NCI-H510A treated with DMSO at 0.1 percent for 48 hours (cell line): ENCODE data around the gene RNF146.
A peak's percentile ranks its signal among the peaks of the same experiment; 100 is the strongest.
"Not testable (repeated sequence)": the region's sequence is repeated elsewhere in the genome, so short reads cannot be mapped to it uniquely, and the experiment has no call there.

ENCODE experiments used
- DNase-seq: peaks from one replicate; lab custom pipeline; 2025; lab: John Stamatoyannopoulos, UW

Gene RNF146

DNA sequence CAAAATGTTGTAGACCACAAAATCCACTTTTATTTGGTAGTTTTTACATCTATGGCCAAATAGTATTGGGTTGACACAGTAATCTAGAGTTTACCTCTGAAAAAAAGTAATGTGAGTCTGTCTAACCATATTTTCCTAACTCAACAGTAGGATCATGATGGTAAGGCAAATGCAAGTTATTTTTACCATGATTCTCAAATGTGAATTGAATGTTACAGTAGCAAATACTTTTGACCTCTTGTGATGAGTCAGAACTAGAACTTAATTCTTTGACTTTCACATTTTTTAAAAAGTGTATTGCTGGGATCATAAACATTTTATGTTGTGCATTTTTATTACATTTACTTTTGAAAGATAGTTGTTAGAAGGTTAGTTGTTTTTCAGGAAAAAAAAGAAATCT, 22.0 kb downstream of the RNF146 start:
- no peak for DNase-seq

DNA sequence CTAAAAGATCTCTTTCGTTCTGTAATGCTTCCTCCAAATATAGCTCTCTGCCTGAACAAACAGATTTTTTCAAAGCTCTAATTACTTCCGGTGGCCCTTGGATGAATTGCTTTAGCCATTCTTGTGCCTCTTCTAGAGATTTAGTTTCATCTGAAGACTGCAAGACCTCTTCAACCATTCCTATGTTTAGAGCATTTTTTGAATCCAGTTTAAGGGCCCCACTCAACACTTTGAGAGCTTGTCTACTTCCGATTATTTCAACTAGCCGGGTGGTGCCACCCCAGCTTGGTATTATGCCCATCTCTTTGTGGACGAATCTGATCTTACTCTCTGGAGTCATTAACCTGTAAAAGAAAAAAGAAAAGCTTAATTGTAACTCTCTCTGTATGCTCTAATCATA, 23.3 kb downstream of the RNF146 start:
- peak; percentile 3 for DNase-seq

DNA sequence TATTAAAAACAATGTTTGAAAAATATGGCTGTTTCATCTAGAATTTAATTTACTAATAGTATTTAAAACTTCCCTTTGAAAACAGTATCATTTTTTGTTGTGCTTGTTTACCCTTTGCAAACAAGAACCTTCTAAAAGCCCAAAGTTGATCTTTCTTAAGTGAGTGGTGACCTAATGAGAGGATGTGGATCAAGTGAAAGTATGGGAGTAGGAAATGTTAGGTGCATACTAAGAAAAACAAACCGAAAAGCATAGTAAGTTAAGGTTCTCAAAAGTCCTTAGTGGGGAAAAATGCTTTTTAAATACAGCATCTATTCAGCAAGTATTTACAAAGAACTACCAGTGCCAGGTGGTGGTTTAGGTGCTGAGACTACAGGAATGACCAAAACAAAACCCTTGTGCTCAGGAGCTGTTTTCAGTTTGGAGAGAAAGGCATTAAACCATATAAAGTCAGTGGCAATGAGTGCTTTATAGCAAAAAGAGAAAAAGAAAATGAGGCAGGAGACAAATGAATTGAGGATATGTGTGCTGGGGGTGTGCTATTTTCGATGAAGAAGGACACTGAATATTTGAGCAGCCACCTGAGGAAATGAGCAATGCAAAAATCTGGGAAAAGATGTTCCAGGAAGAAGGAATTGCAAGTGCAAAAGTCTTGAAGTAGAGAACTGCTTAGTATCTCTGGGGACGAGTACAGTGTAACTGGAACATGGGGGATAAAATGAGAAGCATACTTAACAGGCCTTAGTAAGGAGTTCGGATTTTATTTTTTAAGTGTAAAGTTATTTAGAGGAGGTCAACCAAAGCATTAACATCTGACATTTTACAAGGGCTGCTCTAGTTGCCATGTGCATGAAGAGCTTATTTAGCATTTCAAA, 24.0 kb downstream of the RNF146 start:
- no peak for DNase-seq

DNA sequence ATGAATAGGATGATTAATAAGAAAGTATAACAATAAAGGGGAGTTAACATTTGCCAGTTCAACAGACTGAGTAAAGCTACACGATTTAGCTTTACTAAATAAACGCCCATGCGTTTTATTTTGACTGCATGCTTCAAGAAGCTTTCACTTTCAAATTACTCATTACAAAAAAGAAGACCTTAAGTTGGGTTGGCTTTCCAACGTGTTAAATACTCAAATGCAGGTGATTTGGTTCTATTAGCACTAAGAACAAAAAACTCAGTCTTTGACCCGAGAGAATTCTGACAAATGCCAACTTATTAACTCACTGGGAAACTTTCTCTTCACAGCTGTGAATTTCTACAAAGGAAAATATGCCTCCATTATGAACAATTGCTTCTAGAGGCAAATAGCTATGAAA, 24.8 kb downstream of the RNF146 start:
- no peak for DNase-seq

DNA sequence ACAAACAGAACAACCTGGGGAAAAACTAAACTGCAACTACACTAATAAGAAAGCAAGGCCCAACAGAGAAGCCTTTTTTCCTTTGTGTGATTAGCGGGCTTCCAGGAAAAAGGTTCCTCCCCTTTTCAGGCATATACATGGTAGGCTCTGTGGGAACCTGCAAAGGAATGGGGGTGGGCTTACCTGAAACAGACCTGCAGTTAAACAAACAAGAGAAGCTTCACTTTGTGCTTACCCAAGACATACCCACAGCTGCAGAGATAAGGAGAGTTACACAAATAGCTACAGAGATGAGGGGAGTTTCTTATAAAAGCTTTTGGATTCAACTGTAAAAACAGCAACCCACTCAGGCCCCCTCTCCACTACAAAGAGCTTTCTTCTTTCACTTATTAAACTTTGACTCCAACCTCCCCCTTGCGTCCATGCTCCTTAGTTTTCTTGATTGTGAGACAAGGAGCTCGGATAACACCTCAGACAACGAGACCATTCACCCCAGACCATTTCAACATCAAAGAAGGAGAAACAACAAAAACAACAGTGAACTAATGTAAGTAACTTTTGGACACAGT, 30.9 kb downstream of the RNF146 start:
- DNase-seq, result no peak

DNA sequence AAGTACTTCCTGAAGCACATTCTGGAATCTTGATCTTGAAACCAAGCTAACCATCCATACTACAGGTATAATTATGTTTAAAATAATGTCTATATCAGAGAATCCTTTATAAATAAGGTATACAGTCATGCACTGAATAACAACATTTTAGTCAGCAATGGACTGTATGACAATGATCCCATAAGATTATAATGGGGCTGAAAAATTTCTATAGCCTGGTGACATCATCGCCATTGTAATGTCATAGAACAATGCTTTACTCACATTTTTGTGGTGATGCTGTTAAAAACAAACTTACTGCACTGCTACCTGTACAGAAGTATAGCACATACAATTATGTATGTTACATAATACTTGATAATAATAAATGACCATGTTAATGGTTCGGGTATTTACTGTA, 31.8 kb downstream of the RNF146 start:
- no peak for DNase-seq

DNA sequence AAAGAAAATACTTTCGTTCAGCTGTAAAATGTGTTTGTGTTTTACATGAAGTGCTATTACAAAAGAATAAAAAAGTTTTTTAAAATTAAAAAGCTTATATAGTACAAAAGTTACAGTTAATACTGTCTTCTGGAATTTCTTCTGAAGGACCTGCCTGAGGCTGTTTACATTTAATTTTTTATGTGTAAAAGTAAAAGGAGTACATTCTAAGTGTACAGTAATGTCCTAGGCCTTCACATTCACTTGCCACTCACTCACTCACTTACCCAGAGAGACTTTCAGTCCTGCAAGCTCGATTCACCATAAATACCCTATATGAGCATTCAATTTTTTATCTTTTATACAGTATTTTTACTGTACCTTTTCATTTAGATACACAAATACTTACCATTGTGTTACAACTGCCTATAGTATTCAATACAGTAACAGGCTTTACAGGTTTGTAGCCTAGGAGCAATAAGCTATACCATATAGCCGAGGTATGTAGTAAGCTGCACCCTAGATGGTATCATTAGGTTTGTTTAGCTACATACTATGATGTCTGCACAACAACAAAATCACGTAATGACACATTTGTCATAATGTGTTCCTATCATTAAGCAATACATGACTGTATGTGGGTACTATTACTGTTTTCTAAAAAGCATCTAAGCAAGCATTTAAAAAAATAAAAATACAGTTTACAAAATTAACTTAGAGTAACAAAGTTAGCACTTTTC, 33.0 kb downstream of the RNF146 start:
- DNase-seq, result no peak

DNA sequence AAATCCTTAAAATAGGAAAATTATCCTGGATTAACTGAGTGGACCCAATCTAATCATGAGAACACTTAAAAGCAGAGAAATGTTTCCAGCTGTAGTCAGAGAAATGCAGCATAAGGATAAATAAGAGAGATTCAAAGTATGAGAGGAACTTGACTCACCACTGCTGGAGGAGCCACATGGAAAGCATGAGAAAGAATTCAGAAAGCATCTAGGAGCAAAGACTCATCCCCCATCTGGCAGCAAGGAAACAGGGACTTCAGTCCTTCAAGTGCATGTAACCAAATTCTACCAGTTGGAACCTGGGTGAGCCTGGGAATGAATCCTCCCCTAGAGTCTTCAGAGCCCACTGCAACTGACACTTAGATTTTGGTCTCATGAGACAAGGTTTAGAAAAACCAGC, 33.7 kb downstream of the RNF146 start:
- DNase-seq, result no peak

DNA sequence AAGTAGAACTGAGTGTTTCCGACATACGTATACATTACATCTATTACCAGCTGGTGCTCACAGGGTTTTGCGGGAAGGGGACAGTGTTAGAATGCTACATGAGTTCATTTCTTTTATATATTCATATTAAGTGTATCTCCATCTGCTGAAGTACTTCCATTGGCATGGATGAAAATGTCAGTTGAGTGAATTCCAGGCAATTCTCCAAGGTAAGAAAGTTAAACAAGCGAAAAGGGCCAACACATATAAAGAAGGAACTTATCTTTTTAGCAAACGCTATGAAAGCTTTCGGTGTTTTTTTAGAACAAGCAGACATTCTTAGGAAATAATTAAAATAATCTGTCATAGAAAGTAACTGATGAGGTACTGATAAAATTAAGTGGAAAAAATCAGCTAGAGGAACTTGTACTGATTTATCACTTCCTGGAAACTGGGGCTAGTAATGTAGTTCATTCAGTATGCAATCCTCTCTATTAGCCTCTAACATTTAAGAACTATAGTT, 34.6 kb downstream of the RNF146 start:
- no peak for DNase-seq

DNA sequence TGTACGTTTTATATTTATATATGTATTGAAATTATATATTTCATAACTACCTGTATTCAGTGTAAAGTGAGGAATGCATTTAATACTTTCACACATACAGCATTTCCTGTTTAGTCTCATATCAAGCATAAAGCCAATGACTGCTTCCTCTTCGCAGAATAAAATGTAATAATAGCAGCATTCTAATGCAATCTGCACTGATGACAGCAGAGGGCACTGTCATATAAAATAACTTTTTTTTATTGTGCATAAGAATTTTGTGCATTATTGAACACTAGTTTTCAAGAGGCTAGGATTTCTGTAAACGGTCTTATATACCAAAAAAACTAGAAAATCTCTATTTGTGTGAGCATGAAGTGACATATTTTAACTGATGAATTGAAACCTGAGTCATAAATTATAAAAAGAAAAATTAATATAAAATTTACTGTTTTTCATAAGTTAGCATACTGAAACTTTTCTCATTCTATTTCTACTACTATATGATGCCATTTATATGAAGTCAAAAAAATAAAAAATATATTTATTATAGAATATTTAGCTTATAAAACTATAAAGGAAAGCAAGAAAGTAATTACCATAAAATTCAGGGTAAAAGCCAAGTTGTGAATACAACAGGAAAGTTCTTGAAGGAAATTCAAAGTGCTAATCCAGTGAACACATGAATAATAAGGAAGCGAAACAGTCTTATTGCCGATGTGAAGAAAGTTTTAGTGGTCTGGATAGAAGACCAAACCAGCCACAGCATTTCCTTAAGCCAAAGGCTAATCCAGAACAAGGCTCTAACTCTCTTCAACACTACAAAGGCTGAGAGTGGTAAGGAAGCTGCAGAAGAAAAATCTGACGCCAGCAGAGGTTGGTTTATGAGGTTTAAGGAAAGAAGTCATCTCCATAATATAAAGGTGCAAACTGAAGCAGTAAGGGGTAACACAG, 36.3 kb downstream of the RNF146 start:
- peak; percentile 40 for DNase-seq

DNA sequence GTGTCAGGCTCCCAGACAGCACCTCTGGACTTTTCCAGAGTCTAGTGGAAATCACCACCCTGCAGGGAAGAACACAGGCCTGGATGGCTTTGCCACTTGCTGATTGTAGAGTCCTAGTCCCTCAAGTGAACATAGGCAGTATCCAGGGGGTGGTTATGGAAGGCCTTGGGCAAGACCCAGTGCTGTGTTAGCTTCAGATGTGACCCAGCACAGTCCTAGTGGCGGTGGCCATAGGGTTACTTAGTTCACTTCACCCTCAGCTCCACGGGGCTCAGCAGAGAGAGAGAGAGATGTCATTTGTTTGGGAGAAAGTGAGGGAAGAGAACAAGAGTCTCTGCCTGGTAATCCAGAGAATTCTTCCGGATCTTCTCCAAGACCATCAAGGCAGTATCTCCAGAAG, 37.3 kb downstream of the RNF146 start:
- DNase-seq, result no peak

DNA sequence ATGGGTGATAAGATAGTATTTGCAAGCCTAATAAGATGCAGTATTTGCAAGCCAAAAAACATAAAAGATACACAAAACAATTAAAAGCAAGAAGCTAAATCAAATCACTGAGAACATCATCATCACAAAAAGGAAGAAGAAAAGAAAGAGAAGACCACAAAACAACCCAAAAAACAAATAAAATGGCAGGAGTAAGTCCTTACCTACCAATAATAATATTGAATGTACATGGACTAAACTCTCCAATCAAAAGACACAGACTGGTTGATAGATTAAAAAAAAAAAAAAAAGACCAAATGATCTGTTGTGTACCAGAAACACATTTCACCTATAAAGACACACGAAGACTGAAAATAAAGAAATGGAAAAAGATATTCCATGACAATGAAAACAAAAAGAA, 39.1 kb downstream of the RNF146 start:
- DNase-seq, result no peak

DNA sequence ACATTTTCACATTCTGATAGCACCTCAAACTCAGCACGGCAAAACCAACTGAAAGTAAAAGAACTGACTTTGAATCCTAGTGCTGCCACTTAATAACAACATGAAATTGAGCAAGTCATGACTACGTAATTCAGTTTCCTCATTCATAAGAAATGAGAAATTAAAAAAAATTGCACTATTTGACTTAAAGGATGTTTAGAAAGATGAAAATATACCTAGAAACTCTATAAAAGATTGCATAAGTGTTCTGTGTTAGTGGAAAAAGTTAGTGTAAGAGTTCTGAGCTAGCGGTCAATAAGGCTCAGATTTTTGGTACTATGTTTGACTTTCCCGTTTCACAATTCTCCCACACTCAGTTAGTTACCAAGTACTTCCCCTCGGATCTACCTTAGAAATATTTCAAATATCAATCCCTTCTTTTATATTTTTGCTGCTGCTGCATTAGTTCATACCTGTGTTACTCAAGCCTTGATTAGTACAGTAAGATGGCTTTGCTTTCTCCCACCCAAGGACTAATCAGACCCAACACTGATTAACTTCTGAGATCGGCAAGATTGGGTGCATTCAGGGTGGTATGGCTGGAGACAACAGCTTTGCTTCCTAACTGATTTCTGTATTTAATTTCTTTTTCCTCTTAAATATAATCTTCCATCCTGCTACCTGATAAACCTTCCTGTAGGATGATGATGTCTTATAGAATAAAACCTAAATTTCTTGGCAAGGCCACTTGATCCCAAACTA, 50.9 kb downstream of the RNF146 start:
- DNase-seq, result no peak

DNA sequence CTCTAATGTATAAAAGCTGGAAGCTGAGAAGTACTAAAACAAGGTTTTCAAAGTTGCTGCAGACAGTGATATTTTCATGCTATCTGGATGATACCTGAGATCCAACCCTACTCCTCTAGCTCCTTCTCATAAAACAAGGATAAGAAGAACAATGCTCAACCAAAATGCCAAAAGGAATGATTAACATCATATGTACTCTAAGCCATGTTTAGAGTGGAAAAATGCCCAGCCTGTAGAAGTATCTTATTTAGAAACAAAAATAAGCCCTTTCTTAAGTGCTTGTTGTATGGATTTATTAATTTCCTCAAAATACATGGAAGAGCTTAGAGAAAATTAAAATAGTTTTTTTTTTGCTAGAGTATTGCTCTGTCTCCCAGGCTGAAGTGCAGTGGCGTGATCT, 53.0 kb downstream of the RNF146 start:
- no peak for DNase-seq

DNA sequence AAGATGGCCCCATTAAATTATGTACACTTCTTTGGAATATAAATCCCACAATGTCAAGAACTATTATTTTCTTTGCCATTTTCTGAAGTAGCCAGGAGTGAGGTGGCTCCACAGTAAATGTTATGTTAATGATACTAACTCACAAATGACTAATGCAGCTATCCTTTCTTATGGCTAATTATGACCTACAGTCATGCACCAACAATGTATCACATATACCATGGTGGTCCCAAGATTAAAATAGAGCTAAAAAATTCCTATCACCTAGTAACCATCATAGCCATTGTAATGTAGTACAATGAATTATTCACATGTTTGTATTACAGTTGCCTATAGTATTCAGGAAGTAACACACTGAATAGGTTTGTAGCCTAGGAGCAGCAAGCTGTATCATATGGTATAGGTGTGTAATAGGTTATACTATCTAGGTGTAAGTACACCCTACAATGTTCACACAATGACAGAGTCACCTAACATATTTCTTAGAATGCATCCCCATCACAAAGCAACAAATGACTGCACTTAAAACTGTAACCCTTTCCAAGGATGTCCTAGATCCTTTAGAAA, 61.5 kb downstream of the RNF146 start:
- DNase-seq, result no peak

DNA sequence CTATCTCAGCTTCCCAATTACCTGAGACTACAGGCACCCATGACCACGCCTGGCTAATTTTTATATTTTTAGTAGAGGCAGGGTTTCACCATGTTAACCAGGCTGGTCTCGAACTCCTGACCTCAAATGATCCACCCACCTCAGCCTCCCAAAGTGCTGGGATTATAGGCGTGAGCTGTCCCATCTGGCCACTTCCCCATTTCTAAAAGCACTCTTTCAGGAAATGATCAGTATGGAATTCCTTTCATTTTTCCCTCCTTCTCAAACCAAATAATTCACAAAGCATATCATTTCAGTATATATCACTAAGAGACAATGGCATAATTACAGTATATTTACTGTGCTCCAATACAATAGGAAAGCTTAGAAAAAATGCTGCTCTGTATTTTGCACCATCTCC, 64.6 kb downstream of the RNF146 start:
- not testable (repeated sequence) for DNase-seq

DNA sequence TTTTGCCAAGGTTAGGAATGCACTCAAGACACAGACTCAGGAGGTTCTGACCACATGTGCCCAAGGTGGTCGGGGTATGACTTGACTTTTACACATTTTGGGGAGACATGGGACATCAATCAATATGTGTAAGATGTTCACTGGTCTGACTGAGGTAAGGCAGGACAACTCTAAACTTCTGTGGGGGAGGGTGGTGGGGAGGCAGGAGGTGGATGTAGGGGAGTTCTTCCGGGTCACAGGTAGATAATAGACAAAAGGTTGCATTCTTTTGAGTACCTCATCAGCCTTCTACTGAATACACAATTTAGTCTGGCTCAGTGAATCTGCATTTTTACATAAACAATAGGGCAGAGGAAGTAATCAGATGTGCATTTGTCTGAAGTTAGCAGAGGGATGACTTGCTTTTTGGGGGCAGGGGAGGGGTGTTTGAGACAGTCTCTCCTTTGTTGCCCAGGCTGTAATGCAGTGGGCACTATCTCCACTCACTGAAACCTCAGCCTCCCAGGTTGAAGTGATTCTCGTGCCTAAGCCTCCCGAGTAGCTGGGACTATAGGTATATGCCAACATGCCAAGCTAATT, 65.8 kb downstream of the RNF146 start:
- DNase-seq, result no peak
